ENCODE measurements around the gene SAXO2. TPM values are rescaled to one million over a fixed set of nuclear protein-coding genes. Genes with fewer than 3 reads are reported as not detected.
A peak's percentile ranks its signal among the peaks of the same experiment; 100 is the strongest.
"Not testable (repeated sequence)": the region's sequence is repeated elsewhere in the genome, so short reads cannot be mapped to it uniquely, and the experiment has no call there.

SAXO2 gene
- total and polyA plus RNA-seq, 2 of the 8 experiments (the other 6 are each of a cell fraction or from before 2014, with no cell fraction given) = 3.1 TPM

DNA sequence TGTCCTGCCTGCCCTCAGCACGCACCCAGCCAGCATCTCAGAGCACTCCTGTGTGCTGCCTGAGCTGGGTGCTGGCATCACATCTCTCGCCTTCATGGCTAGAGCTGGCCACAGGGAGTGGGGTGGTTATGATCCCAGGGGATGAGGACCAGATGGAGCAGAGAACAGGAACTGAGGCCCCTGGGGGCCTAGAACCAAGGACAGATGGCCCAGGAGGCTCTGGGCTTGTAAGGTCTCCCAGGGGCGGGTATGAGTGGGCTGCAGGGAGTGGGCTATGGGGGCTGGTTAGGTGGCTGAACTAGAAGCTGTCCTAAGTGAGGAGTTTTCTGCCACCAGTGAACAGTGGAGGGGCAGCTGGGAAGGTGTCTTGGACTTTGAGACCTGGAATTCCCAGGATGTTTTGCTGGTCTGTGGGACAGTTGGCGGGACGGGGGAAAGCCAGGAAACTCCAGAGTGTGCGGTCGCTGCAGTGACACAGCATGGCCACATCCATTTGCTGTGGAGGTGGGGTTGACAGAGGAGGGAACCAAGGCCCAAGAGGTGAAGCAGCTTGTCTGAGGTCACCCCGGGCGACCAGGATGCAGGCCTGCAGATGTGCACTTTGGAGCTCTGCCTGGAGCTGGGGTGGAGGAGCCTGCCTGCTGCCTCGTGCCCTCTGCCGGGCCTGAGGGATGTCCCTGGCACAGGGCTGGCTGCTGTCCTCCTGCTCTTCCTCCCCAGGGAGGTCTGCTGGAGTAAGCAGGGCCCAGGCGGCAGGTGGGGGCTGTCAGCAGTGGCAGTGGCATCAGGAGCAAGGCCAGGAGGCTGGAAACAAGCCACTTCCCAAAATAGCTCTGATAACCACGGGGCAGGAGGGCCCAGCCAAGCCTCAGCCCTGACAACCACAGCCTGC lies 70.3 kb downstream of the SAXO2 start:
- H4K20me1 ChIP-seq (replicated peaks in 1 of 2; ENCODE audit: control insufficient read depth in 1 of 2, insufficient read depth in 2 of 2, low read length in 2 of 2); H3K79me2 ChIP-seq (ENCODE audit: control insufficient read depth in 1 of 2, insufficient read depth in 2 of 2, low read length in 2 of 2); H3K4ac ChIP-seq (replicated peaks; ENCODE audit: insufficient read length, low read depth, low read length); H2BK120ac ChIP-seq (replicated peaks; ENCODE audit: low read depth, low read length); H3K36me3 ChIP-seq (ENCODE audit: control insufficient read depth in 2 of 4, insufficient read depth in 4 of 4, low read length in 3 of 4); FAIRE-seq; H2AFZ ChIP-seq (ENCODE audit: low read length); H2AK5ac ChIP-seq (ENCODE audit: low read depth, low read length); H3K9ac ChIP-seq (replicated peaks in 1 of 4; ENCODE audit: extremely low read depth in 1 of 4, low read depth in 3 of 4, low read length in 3 of 4); H3K79me1 ChIP-seq (ENCODE audit: low read depth, low read length); H3K23me2 ChIP-seq (ENCODE audit: low read depth, low read length); H3K4me2 ChIP-seq (ENCODE audit: insufficient read depth in 1 of 2, low read depth in 2 of 2, low read length in 2 of 2); H2BK5ac ChIP-seq (ENCODE audit: low read depth, low read length); H3K56ac ChIP-seq (replicated peaks; ENCODE audit: insufficient read length, low read depth, low read length); H2BK15ac ChIP-seq (ENCODE audit: low read length); H4K91ac ChIP-seq (replicated peaks; ENCODE audit: insufficient read length, low read length); H4K5ac ChIP-seq (ENCODE audit: insufficient read length, low read depth, low read length); H2BK20ac ChIP-seq (ENCODE audit: low read length); H3K4me3 ChIP-seq (ENCODE audit: extremely low read depth in 1 of 4, insufficient read depth in 2 of 4, low read depth in 3 of 4, low read length in 4 of 4); H3K9me3 ChIP-seq (ENCODE audit: insufficient read depth in 2 of 2, low read depth in 1 of 2, low read length in 1 of 2); H2BK12ac ChIP-seq (ENCODE audit: low read depth, low read length); H3K27ac ChIP-seq (ENCODE audit: low read depth, low read length); H3K23ac ChIP-seq (ENCODE audit: insufficient read length); H3K4me1 ChIP-seq (replicated peaks in 1 of 4; ENCODE audit: control insufficient read depth in 3 of 4, insufficient read depth in 4 of 4, low read length in 3 of 4); H3K27me3 ChIP-seq (replicated peaks in 1 of 4; ENCODE audit: control insufficient read depth in 3 of 4, extremely low read depth in 1 of 4, insufficient read depth in 3 of 4, low read length in 3 of 4); CTCF ChIA-PET (ENCODE audit: partially characterized antibody); POLR2A ChIA-PET (ENCODE audit: partially characterized antibody); H3K18ac ChIP-seq (ENCODE audit: extremely low read depth, low read length); H3K14ac ChIP-seq (ENCODE audit: insufficient read length): not testable (repeated sequence)
- peak in 1 of 2 experiments; percentile 33 for DNase-seq (ENCODE audit: low read depth in 1 of 2, low spot score in 2 of 2)
- H4K8ac ChIP-seq (ENCODE audit: extremely low read depth, insufficient read depth, low read length) = peak overlapping the region; percentile 51; the same call in 1 of the 2 replicates
- WGBS, 2 experiments (ENCODE audit: extremely low coverage in 1 of 2, insufficient coverage in 1 of 2, insufficient read length in 1 of 2, insufficient replicate concordance in 2 of 2, low coverage in 1 of 2, low lambda C conversion rate in 2 of 2, missing lambda C conversion rate in 1 of 2) = 81% methylated on average over 7 of the region's 13 CpGs; no CpG with 5 or more reads in 1 of the 2 experiments
